Rectal smooth muscle tissue (tissue), 1 donor: ENCODE data around the gene KRT76.

Experiments
- H3K27ac ChIP-seq: one replicate; pipeline ENCODE4 v1.7.0; 2013; ENCODE audit warnings: low read depth, low read length, inconsistent platforms
- H3K27me3 ChIP-seq: one replicate; pipeline ENCODE4 v1.7.0; 2013; ENCODE audit warnings: low read length; ENCODE audit not compliant: control insufficient read depth, insufficient read depth
- H3K36me3 ChIP-seq: one replicate; pipeline ENCODE4 v1.7.0; 2013; ENCODE audit warnings: low read length; ENCODE audit not compliant: control insufficient read depth, insufficient read depth
- H3K4me1 ChIP-seq: one replicate; pipeline ENCODE4 v1.7.0; 2013; ENCODE audit warnings: low read length; ENCODE audit not compliant: control insufficient read depth, insufficient read depth
- H3K4me3 ChIP-seq: one replicate; pipeline ENCODE4 v1.7.0; 2013; ENCODE audit warnings: low read length
- H3K9ac ChIP-seq: one replicate; pipeline ENCODE4 v1.7.0; 2013; ENCODE audit warnings: low read length

KRT76 gene

DNA sequence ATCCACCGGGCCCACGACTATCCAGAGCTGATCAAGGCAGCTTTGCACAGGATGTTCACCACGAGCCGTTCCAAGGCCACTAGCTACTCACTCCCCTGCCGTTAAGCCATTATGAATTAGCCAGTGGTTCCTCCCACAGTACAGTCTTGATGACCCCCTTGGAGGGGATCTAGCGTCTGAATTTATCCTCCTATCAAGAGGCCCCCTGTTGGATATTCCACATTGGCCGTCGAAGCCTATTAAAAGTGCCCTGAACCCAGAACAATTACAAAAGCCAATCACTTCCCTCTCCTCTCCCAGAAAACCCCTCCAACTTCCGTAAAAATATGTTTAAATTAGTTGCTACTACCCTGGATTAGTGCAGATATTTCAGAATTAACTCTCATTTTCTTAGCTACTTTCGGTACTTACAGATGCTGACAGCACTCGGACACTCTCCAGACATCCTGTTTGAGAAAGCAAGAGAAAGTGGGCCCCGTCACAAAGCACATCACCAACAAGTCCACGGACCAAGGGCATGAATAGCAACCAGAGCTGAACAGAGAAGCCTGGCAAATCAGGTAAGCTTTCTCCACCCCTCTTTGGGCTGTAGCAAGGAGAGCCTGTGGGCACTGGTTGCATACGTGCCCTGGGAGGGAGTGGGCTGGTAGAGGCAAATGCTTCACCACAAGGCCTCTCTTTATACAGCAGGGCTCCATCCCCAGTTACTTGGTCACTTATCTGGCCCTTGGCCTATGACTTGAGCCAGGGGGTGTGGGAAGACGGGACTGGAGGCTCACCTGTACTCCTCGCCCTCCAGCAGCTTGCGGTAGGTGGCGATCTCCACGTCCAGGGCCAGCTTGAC lies 13.5 kb upstream of the KRT76 start:
- no peak overlapping the region for H3K27ac ChIP-seq
- H3K4me1 ChIP-seq = no peaks in the 10 kb centered on the region
- no peaks in the 10 kb centered on the region for H3K36me3 ChIP-seq
- H3K27me3 ChIP-seq = peaks cover 3% of the 10 kb centered on the region
- no peak overlapping the region for H3K4me3 ChIP-seq
- no peak overlapping the region for H3K9ac ChIP-seq

DNA sequence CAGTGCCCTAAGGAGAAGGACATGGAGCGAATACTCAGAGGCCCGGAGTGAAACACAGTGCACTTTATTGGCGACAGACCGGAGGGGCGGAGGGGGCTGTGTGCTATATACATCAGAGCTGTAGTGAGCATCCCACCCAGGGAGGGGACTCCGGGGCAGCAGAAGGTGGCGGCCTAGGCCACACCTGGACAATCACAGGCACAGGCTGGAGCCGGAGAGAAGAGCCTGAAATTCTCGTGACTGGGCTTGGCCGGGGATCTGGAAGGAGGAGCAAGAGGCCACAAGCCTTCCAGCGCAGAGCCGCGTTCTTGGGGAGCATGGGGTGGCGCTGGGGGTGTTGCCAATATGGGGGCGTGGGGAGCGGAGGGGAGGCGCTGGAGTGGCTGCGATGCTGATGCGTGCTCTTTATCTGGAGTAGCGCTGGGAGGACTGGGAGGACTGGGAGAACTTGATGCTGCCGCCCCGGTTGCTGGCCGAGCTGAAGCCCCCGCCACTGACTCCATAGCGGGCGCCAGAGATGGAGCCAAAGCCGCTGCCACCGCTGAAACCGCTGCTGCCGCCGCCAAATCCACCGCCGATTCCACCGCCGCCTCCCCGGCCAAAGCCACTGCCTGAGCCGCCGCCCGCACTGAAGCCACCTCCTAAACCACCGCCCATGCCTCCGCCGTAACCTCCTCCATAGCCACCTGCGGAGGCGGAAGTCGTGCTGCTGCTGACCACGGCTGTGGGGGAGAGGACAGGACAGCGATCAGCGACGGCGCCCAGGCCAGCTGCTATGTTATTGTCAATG lies 12.7 kb upstream of the KRT76 start:
- Histone ChIP-seq H3K4me3 (no peak overlapping the region), H3K9ac (no peak overlapping the region)

DNA sequence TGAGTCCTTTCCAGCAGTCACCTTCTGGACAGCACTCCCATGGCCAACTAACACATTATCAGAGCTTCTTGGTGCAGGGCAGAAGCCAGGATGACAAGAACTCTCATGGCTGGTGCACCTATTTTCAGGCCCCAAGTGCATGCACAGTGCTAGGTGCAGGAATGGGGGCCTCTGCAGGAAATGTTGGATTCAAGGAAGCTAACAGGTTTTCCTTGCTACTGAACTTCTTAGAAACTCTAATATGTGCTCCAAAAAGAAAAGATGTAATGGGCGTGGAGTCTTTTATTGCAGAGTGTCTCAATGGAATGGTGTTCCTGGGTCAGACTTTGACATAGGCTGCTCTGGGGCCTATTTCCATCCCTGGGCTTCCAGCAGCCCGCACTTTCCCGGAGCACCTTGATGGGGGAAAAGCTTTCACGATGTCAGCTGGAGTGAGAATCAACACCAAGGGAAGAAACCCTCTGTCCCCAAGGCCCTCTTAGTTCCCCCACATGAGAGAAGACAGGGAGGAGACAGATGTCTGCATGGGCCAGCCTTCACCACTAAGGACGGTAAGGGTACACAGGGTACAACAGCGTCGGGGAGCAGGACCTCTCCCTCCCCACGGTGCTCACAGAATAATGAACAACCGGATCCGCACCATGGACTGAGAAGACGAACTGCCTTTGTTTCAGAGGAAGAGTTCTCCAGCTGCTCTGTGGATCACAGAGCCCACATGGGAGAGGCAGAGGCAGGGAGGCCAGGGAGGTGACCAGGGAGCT lies 11.9 kb upstream of the KRT76 start:
- peaks cover 3% of the 10 kb centered on the region for H3K27me3 ChIP-seq
- no peak overlapping the region for H3K27ac ChIP-seq
- no peak overlapping the region for H3K9ac ChIP-seq
- H3K4me1 ChIP-seq = no peaks in the 10 kb centered on the region
- H3K4me3 ChIP-seq = no peak overlapping the region
- no peaks in the 10 kb centered on the region for H3K36me3 ChIP-seq

More for the DNA sequence above, 12.7 kb upstream of the KRT76 start:
- Histone ChIP-seq H3K27ac (no peak overlapping the region), H3K4me1 (no peaks in the 10 kb centered on the region), H3K27me3 (peaks cover 3% of the 10 kb centered on the region), H3K36me3 (no peaks in the 10 kb centered on the region)

DNA sequence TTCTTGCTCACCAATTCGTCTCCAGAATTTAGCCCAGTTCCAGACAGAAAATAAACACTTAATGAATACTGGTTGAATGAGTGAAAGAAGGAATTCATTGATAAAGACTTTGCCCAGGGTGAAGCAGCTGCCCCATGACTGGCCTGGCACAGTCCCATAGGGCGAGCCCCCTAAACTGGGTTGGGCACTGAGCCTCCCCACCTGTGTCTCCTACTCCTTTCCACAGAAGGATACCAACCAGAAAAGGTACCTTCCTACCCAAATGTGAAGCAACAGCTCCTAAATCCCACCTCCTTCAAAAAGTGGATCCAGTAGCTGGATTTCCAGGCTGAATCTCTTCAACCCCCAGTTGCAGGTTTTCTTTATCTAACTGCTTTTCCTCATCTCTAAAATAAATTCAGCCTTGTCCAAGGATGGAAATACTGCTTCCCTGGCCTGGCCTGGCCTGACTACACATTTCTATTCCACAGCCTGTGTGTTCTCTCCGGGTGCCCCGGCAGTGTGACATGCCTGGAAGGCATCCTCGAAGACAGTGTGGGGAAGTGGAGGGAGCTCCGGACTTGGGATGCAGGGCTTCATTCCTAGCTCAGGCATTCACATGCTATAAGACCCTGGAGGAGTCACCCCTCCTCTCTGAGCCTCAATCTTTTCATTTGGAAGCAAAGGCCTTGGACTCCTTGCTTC lies 11.2 kb upstream of the KRT76 start:
- H3K9ac ChIP-seq = no peak overlapping the region
- H3K4me3 ChIP-seq = no peak overlapping the region
- no peaks in the 10 kb centered on the region for H3K4me1 ChIP-seq
- H3K27ac ChIP-seq = no peak overlapping the region
- H3K27me3 ChIP-seq = peaks cover 3% of the 10 kb centered on the region
- no peaks in the 10 kb centered on the region for H3K36me3 ChIP-seq

DNA sequence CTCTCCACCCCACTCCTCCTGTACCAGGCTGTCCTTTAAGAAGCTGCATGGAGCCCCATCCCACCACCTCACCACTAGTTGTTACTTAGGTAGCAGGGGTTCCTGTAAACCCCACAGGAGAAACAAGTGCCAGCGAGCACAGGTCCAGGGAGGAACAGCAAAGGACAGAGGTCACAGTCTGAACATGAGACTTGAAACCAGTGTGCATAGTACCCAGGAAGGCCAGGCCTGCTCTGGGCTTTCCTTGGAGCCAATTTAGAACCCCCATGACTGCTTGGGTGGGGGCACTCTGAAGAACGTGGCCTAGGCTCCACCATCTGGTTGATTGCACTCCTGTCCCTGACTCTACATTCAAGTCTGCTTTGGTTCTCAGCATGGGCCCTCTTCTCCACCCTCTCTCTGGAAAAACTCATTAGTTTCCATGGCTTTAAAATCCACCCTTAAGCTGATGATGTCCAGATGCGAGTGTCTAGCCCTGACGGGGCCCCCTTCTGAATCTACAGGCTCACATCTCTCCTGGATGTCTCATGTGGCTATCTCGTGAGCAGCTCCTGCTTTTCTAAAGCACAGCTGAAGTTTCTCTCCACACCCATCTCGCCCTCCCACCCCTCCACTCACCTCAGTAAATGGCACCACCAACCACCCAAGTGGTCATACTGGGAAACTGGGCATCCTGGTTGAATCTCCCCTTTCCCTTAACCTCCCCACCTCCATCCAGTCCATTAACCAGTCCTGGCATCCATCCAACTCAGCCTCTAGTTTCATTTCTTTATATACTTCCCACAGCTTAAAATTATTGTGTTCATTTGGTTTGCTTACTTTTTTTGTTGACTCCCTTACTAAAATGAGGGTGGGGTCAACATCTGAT lies 10.4 kb upstream of the KRT76 start:
- Histone ChIP-seq H3K4me1 (no peaks in the 10 kb centered on the region), H3K36me3 (no peaks in the 10 kb centered on the region), H3K9ac (no peak overlapping the region), H3K4me3 (no peak overlapping the region), H3K27ac (no peak overlapping the region), H3K27me3 (peaks cover 3% of the 10 kb centered on the region)

DNA sequence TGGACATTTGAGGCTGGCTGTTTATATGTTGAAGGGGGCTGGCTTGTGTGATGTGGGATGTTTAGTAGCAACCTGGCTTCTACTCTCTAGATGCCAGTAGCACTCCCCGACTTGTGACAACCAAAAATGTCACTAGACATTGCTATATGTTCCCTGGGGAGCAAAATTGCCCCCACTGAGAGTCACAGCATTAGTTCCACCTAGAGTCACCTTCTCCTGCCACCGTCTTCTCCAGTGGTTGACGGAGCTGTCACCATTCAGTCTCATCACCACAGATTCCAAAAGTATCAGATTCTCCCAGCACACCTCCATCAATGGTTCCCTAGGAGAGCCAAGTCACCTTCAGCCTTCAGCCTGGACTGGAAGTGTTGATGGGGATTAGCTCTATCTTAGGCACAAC lies 7.8 kb upstream of the KRT76 start:
- Histone ChIP-seq H3K4me3 (no peak overlapping the region), H3K9ac (no peak overlapping the region), H3K4me1 (no peaks in the 10 kb centered on the region), H3K36me3 (no peaks in the 10 kb centered on the region), H3K27ac (no peak overlapping the region), H3K27me3 (peaks cover 3% of the 10 kb centered on the region)

DNA sequence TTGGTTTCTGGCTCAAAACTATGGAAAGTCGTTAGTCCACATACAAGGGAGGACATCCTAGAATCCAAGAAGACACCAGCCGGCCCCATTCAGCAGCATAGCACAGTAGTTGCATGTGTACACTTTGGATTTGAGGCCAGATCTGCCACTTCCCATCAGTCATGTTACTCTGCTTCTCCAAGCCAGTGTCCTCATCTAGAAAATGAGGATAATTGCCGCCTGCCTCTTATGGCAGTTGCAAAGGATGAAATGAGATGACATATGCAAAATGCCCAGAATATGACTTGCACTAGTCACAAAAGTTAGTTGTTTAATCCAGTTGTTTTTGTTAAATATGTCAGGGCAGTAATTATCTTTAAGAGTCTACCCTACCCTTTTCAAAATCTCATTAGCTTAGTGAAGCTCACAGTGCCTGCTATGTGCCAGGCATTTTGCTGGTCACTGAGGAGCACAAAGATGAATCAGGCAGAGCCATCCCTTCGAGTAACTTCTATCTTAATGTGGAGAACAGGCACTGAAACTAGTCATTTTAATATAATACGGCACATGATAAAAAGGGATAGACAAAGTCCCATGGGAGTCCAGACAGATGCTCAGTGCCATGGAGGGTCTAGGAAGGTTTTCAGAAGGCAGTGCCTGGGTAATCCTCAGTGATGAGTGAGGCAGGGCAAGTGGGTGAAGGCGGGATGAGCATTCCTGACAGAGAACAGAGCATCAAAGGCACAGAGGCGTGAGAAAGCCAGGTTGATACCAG lies 6.6 kb upstream of the KRT76 start:
- Histone ChIP-seq H3K27me3 (no peaks in the 10 kb centered on the region), H3K9ac (no peak overlapping the region), H3K4me3 (no peak overlapping the region), H3K36me3 (no peaks in the 10 kb centered on the region), H3K27ac (no peak overlapping the region), H3K4me1 (no peaks in the 10 kb centered on the region)

DNA sequence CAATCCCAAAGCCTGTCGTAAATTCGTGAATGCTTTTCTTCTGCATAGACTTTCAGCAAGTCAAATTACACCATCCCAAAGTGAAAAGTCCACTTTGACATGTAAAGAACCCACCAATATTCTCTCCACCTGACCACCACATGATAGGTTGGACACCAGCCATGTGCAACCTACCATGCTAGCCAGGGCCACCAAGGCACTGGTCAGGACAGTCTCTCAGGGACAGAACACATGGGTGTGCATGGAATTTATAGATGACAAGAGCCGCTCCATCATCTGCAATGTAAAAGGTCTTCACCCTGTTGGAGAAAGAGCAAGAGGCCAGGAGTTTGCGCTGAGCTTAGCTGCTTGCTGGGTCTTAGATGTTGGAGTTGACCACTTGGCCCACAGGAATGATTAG lies 5.4 kb upstream of the KRT76 start:
- Histone ChIP-seq H3K4me3 (no peak overlapping the region), H3K9ac (no peak overlapping the region), H3K27me3 (no peaks in the 10 kb centered on the region), H3K36me3 (no peaks in the 10 kb centered on the region), H3K4me1 (no peaks in the 10 kb centered on the region), H3K27ac (no peak overlapping the region)

DNA sequence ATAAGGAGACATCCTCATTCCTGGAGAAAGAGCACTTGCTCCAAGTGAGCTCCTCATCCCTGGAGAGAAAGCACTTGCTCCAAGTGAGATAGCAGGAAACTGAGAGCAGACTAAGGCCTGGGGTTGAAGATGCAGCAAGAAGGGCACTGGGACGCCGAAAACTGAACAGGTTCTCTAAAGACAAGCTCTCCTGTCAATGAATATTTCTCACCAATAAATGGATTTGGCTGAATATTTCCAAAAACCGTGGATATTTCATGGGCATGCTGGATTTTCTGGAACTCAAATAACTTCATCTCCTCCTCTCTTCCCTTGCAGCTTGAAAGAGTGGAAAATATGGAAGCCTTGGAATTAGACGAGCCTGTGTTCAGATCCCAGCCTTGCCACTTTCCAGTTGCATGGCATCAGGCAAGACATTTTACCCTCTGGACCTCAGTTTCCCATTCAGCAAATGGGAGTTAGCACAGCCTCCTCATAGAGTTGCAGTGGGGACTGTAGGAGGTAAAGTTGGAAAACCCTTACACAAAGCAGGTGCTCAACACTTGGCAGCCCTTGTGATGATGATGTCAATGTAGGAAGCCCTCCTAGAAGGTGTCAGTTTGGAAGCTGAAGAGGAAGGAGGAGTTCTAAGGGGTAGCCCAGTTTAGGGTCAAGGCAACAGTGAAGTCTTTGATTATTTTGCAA lies 4.4 kb upstream of the KRT76 start:
- Histone ChIP-seq H3K4me3 (no peak overlapping the region), H3K27me3 (no peaks in the 10 kb centered on the region), H3K27ac (no peak overlapping the region), H3K36me3 (no peaks in the 10 kb centered on the region), H3K9ac (no peak overlapping the region), H3K4me1 (no peaks in the 10 kb centered on the region)

DNA sequence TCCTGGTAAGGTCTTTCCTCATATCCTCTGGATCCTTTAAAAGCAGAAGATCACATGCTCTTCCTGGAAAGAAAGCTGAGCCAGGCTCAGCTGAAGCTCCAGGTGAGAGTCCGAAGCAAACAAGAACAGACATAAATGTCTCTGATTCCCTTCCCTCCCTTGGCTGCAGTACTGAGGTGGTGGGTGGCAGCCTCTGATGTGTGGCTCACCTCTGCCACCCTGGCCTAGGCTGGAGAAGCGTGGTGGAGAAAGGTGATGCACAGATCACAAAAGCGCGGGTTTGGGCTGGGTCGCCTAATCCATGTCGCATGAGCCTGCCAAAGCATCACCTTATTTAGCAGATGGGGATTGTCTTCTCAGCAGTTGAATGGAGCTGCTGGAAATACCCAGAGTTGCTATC lies 2.8 kb upstream of the KRT76 start:
- Histone ChIP-seq H3K27ac (no peak overlapping the region), H3K36me3 (no peaks in the 10 kb centered on the region), H3K27me3 (no peaks in the 10 kb centered on the region), H3K9ac (no peak overlapping the region), H3K4me3 (no peak overlapping the region), H3K4me1 (no peaks in the 10 kb centered on the region)
